Gastroesophageal sphincter (tissue), 3 donors: ENCODE data around the gene GTF2F2.

ENCODE experiments used
- EP300 ChIP-seq: sonication (generic); formaldehyde crosslinking; IDR thresholded peaks from one replicate; pipeline ENCODE4 v1.6.1; 2017; ENCODE audit warnings: antibody characterized with exemption, mild to moderate bottlenecking
- POLR2A ChIP-seq, 2 donors: fragments of 450-650 bp; IDR thresholded peaks; one replicate each; pipeline ENCODE4 v1.6.1; 2017; ENCODE audit warnings: antibody characterized with exemption in 2 of 2, mild to moderate bottlenecking in 2 of 2, moderate library complexity in 1 of 2
- POLR2AphosphoS5 ChIP-seq: sonication (generic); formaldehyde crosslinking; IDR thresholded peaks from one replicate; pipeline ENCODE4 v1.6.1; 2017; ENCODE audit warnings: antibody characterized with exemption
- TF ChIP-seq, protein P1 (sequence below), 4 experiments: fragments of 200-600 bp in 2 of 4; fragments of 450-650 bp in 2 of 4; sonication (generic) in 1 of 4; IDR thresholded peaks; one replicate each; pipeline ENCODE4 v1.5.1; 2017 to 2019; ENCODE audit warnings: antibody characterized with exemption in 4 of 4, mild to moderate bottlenecking in 2 of 4, moderate library complexity in 2 of 4

DNA sequence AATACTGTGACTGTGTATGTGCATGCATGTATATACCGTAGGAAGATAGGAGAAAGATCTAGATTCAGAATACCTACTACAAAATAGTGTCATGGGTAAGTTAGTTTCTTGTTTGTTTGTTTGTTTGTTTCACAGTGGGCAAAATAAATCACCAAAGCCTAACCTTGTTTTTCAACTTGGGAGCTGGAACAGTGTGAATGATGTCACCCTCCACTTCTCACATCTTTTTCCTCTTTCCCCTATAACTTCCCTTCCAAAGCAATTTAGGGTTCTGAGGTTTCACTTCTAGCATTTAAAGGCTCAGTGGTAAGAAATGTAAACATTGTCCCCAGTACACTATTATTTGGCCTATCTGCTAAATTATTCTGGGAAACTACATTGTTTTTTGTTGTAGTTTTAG, 75.1 kb downstream of the GTF2F2 start:
- TF ChIP-seq, protein P1, sequence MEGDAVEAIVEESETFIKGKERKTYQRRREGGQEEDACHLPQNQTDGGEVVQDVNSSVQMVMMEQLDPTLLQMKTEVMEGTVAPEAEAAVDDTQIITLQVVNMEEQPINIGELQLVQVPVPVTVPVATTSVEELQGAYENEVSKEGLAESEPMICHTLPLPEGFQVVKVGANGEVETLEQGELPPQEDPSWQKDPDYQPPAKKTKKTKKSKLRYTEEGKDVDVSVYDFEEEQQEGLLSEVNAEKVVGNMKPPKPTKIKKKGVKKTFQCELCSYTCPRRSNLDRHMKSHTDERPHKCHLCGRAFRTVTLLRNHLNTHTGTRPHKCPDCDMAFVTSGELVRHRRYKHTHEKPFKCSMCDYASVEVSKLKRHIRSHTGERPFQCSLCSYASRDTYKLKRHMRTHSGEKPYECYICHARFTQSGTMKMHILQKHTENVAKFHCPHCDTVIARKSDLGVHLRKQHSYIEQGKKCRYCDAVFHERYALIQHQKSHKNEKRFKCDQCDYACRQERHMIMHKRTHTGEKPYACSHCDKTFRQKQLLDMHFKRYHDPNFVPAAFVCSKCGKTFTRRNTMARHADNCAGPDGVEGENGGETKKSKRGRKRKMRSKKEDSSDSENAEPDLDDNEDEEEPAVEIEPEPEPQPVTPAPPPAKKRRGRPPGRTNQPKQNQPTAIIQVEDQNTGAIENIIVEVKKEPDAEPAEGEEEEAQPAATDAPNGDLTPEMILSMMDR (IDR thresholded peaks at IDR 0.05) = no peak
- TF ChIP-seq POLR2AphosphoS5 = no peak
- no peak for TF ChIP-seq EP300
- no peak for TF ChIP-seq POLR2A (IDR thresholded peaks at IDR 0.05)
